OCI-LY7 (cell line): Measurements from ENCODE around the gene RIOK1. TPM values are rescaled to one million over a fixed set of nuclear protein-coding genes. Genes with fewer than 3 reads are reported as not detected.

Source experiments
- BruUV-seq: library from RNA; stranded (reverse); fragments of 400-500 nt; replicated peaks from 2 replicates; lab custom pipeline; 2021; lab: Mats Ljungman, UMichigan
- CTCF ChIA-PET: fragments of 300-600 bp; sonication (Branson Sonifier 250); formaldehyde crosslinking; loops from one replicate; lab custom pipeline; 2022; ENCODE audit warnings: antibody characterized with exemption; ENCODE audit not compliant: unreplicated experiment; lab: Charles Lee
- POLR2A ChIA-PET: fragments of 300-600 bp; sonication (Branson Sonifier 250); formaldehyde crosslinking; loops from one replicate; lab custom pipeline; 2022; ENCODE audit warnings: antibody characterized with exemption; lab: Charles Lee
- DNase-seq: peaks from one replicate; pipeline ENCODE4 v3.0.0-alpha.2; 2015; ENCODE audit warnings: low spot score
- H2AFZ ChIP-seq: fragments of 200-600 bp; sonication (generic), shearing (Covaris generic); 2 replicates; pipeline ENCODE4 v1.6.1; 2014; ENCODE audit warnings: mild to moderate bottlenecking, antibody characterized with exemption, low read length, moderate library complexity
- H3K27ac ChIP-seq: fragments of 200-600 bp; sonication (generic); 2 replicates; pipeline ENCODE4 v1.5.1; 2014; ENCODE audit warnings: mixed run types, low read depth, mild to moderate bottlenecking, moderate library complexity, low read length, inconsistent platforms; ENCODE audit not compliant: poor library complexity, severe bottlenecking
- H3K36me3 ChIP-seq: fragments of 200-600 bp; sonication (generic); 2 replicates; pipeline ENCODE4 v1.6.1; 2014; ENCODE audit warnings: mild to moderate bottlenecking, antibody characterized with exemption, low read length, moderate library complexity, mixed read lengths; ENCODE audit not compliant: insufficient read depth
- H3K4me1 ChIP-seq: fragments of 200-600 bp; sonication (generic); 2 replicates; pipeline ENCODE4 v1.5.1; 2014; ENCODE audit warnings: mild to moderate bottlenecking, low read length; ENCODE audit not compliant: insufficient read depth, poor library complexity, severe bottlenecking
- H3K4me2 ChIP-seq: fragments of 200-600 bp; sonication (generic); 2 replicates; pipeline ENCODE4 v1.6.1; 2014; ENCODE audit warnings: mild to moderate bottlenecking, low read length
- H3K4me3 ChIP-seq: fragments of 200-600 bp; sonication (generic); 2 replicates; pipeline ENCODE4 v1.5.1; 2014; ENCODE audit warnings: mild to moderate bottlenecking, low read depth, low read length; ENCODE audit not compliant: poor library complexity, severe bottlenecking
- H3K79me2 ChIP-seq: fragments of 200-600 bp; sonication (generic); 2 replicates; pipeline ENCODE4 v1.6.1; 2016; ENCODE audit warnings: low read depth, mild to moderate bottlenecking, low read length, moderate library complexity, mixed read lengths; ENCODE audit not compliant: insufficient read depth
- H3K9me2 ChIP-seq: fragments of 200-600 bp; sonication (generic); 2 replicates; pipeline ENCODE4 v1.6.1; 2016; ENCODE audit warnings: mild to moderate bottlenecking, low read length, mixed read lengths; ENCODE audit not compliant: insufficient read depth
- H3K9me3 ChIP-seq: fragments of 200-600 bp; sonication (generic); 2 replicates; pipeline ENCODE4 v1.6.1; 2014; ENCODE audit warnings: mild to moderate bottlenecking, mixed run types, low read length, mixed read lengths
- H4K20me1 ChIP-seq: fragments of 200-600 bp; sonication (generic); 2 replicates; pipeline ENCODE4 v1.6.1; 2014; ENCODE audit warnings: mild to moderate bottlenecking, antibody characterized with exemption, low read length, moderate library complexity, mixed read lengths; ENCODE audit not compliant: insufficient read depth
- EZH2phosphoT487 ChIP-seq: fragments of 200-600 bp; sonication (generic); IDR thresholded peaks from 2 replicates; pipeline ENCODE4 v1.6.1; 2018; ENCODE audit warnings: low read depth, borderline replicate concordance, mild to moderate bottlenecking, mixed run types, antibody characterized with exemption, low read length, moderate library complexity, mixed read lengths
- intact Hi-C: fragments of 100-400 bp; cut with micrococcal nuclease; formaldehyde crosslinking; loops from one replicate; pipeline ENCODE4 v1.10.0; 2022; ENCODE audit not compliant: unreplicated experiment
- total RNA-seq, 2 experiments: library from RNA; depleted of rRNA in 1 of 2; stranded (reverse); fragments of >200 nt in 1 of 2; shearing (Covaris generic) in 1 of 2; gene quantifications; 2 replicates each; pipeline ENCODE4 v1.2.3, GENCODE V29; 2014 to 2022
- TF ChIP-seq, protein P1 (sequence below): fragments of 200-600 bp; sonication (generic); conservative IDR thresholded peaks from 2 replicates; pipeline ENCODE4 v1.5.1; 2014; ENCODE audit warnings: mild to moderate bottlenecking, antibody characterized with exemption, low read length, moderate library complexity, mixed read lengths

RIOK1 gene
- total RNA-seq, 2 experiments from 2014 or later: 35.2 to 55.0 TPM

DNA sequence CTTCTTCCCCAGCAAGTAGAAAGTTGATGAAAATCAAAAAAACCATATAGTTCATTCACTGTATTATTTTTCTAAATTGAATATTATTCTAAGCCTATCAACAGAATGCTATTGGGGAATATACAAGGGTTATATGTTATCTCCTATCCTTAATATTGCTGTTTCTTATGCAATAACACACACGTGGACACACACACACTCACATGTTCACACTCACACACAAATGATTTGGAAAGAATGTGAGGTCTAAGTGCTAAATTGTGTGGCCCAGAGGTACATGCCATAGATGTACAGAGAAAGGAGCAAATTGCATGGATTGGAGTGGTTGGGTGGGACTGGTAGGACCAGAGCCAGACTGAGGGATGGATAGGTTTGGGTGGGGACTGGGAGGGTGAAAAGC, 45.1 kb downstream of the RIOK1 start:
- POLR2A ChIA-PET: interaction anchor here (0.7 kb wide), 1 partner anchor 11 kb away, joined by 5 read pairs; no protein-coding TSS in a partner anchor

DNA sequence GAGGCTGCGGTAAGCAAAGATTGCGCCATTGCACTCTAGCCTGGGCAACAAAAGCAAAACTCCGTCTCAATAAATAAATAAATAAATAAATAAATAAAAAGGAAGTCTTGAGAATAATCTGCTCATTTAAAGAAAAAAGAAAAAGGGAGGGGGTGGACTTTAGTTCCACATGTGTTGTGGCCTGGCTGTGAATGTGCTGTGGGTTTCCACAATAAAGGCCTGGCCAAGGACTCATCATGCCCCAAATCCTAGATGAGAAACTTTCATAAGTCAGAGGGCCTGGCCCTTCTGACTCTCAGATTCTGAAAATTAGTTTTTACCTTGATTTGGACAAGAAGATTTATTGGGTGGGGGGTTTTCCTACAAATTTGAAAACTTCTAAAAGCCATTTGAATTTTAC, 48.4 kb downstream of the RIOK1 start:
- POLR2A ChIA-PET: interaction anchor here (1.0 kb wide), 1 partner anchor 9 kb away, joined by 3 read pairs; no protein-coding TSS in a partner anchor

More for the DNA sequence above, 45.1 kb downstream of the RIOK1 start:
- Histone ChIP-seq H3K9me3 (no peaks in the 10 kb centered on the region), H4K20me1 (no peaks in the 10 kb centered on the region), H3K36me3 (no peaks in the 10 kb centered on the region), H3K4me1 (peaks cover 11% of the 10 kb centered on the region), H3K27ac (no peak overlapping the region), H3K4me3 (no peak overlapping the region), H3K79me2 (no peaks in the 10 kb centered on the region), H3K9me2 (no peaks in the 10 kb centered on the region), H2AFZ (no peak overlapping the region), H3K4me2 (no peak overlapping the region)
- BruUV-seq: no TSS peak
- CTCF ChIA-PET: no interaction called here
- DNase-seq: no peak
- intact Hi-C loops: no loop called here
- TF ChIP-seq EZH2phosphoT487: no peak
- TF ChIP-seq, protein P1, sequence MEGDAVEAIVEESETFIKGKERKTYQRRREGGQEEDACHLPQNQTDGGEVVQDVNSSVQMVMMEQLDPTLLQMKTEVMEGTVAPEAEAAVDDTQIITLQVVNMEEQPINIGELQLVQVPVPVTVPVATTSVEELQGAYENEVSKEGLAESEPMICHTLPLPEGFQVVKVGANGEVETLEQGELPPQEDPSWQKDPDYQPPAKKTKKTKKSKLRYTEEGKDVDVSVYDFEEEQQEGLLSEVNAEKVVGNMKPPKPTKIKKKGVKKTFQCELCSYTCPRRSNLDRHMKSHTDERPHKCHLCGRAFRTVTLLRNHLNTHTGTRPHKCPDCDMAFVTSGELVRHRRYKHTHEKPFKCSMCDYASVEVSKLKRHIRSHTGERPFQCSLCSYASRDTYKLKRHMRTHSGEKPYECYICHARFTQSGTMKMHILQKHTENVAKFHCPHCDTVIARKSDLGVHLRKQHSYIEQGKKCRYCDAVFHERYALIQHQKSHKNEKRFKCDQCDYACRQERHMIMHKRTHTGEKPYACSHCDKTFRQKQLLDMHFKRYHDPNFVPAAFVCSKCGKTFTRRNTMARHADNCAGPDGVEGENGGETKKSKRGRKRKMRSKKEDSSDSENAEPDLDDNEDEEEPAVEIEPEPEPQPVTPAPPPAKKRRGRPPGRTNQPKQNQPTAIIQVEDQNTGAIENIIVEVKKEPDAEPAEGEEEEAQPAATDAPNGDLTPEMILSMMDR: no peak

DNA sequence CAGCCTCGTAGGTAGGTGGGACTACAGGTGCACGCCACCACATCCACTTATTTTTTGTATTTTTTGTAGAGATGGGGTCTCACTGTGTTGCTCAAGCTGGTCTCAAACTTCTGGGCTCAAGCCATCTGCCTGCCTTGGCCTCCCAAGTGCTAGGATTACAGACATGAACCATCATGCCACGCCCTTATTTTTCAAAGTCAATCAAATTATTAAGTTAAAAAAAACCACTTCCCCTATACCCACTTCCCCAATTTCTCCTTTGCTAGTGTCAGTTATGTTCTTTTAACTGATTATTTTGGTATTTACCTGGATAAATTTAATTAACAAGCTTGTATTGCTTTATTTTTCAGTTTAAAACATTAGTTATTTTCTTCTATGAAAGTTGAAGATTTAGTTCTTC, 49.6 kb downstream of the RIOK1 start:
- POLR2A ChIA-PET: interaction anchor here (0.5 to 0.7 kb wide), 2 partner anchors 58 to 1040 kb away, joined by 3 to 4 read pairs; no protein-coding TSS in a partner anchor
- Histone ChIP-seq H3K27ac (no peak overlapping the region), H4K20me1 (no peaks in the 10 kb centered on the region)

More for the DNA sequence above, 48.4 kb downstream of the RIOK1 start:
- H3K36me3 ChIP-seq: no peaks in the 10 kb centered on the region
- H3K4me1 ChIP-seq: peaks cover 13% of the 10 kb centered on the region
- TF ChIP-seq, protein P1: no peak
- no peak for TF ChIP-seq EZH2phosphoT487
- no peak overlapping the region for H3K4me2 ChIP-seq
- CTCF ChIA-PET: no interaction called here
- no peak for DNase-seq
- no peak overlapping the region for H2AFZ ChIP-seq
- H3K9me2 ChIP-seq: no peaks in the 10 kb centered on the region
- H3K9me3 ChIP-seq: no peaks in the 10 kb centered on the region
- BruUV-seq: no TSS peak
- H4K20me1 ChIP-seq: no peaks in the 10 kb centered on the region
- H3K27ac ChIP-seq: no peak overlapping the region
- H3K4me3 ChIP-seq: no peak overlapping the region
- H3K79me2 ChIP-seq: no peaks in the 10 kb centered on the region
- intact Hi-C loops: no loop called here

More for the DNA sequence above, 49.6 kb downstream of the RIOK1 start:
- Histone ChIP-seq H3K4me3 (no peak overlapping the region), H2AFZ (peak overlapping the region; percentile 17; the same call in 1 of the 2 replicates), H3K9me2 (no peaks in the 10 kb centered on the region), H3K79me2 (no peaks in the 10 kb centered on the region), H3K4me2 (peak overlapping the region; percentile 26; the same call in 1 of the 2 replicates), H3K36me3 (no peaks in the 10 kb centered on the region), H3K9me3 (no peaks in the 10 kb centered on the region), H3K4me1 (peaks cover 13% of the 10 kb centered on the region)
- DNase-seq: peak; percentile 22
- no peak for TF ChIP-seq EZH2phosphoT487
- TF ChIP-seq, protein P1: no peak
- intact Hi-C loops: no loop called here
- no TSS peak for BruUV-seq
- CTCF ChIA-PET: no interaction called here
